MM.1S (cell line): ENCODE results near the gene PDCD1.

ENCODE experiments used
- EZH2 ChIP-seq: fragments of 300-600 bp; sonication (generic); optimal IDR thresholded peaks from 2 replicates; pipeline ENCODE3; 2017; ENCODE audit warnings: low read depth, mild to moderate bottlenecking, antibody characterized with exemption, low read length, mixed read lengths
- EZH2phosphoT487 ChIP-seq: fragments of 300-600 bp; sonication (generic); IDR thresholded peaks from 2 replicates; pipeline ENCODE4 v1.6.1; 2018; ENCODE audit warnings: antibody characterized with exemption, low read length
- TF ChIP-seq, protein P1 (sequence below): fragments of 300-600 bp; sonication (generic); IDR thresholded peaks from 2 replicates; pipeline ENCODE4 v1.5.1; 2016; ENCODE audit warnings: antibody characterized with exemption, low read length, mixed read lengths

- TF ChIP-seq, protein P1, sequence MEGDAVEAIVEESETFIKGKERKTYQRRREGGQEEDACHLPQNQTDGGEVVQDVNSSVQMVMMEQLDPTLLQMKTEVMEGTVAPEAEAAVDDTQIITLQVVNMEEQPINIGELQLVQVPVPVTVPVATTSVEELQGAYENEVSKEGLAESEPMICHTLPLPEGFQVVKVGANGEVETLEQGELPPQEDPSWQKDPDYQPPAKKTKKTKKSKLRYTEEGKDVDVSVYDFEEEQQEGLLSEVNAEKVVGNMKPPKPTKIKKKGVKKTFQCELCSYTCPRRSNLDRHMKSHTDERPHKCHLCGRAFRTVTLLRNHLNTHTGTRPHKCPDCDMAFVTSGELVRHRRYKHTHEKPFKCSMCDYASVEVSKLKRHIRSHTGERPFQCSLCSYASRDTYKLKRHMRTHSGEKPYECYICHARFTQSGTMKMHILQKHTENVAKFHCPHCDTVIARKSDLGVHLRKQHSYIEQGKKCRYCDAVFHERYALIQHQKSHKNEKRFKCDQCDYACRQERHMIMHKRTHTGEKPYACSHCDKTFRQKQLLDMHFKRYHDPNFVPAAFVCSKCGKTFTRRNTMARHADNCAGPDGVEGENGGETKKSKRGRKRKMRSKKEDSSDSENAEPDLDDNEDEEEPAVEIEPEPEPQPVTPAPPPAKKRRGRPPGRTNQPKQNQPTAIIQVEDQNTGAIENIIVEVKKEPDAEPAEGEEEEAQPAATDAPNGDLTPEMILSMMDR: no peak
- TF ChIP-seq EZH2 (no peak), EZH2phosphoT487 (no peak)
These were observed 2.6 kb upstream of the PDCD1 start for GRCh38 chr2:241861264-241861663.
